GM18858 (cell line): ENCODE measurements around the gene ASCC2.

Experiments used
- ATAC-seq: cut with Tn5 transposase; IDR thresholded peaks from one replicate; pipeline ENCODE4 v1.9.1; 2021; ENCODE audit not compliant: unreplicated experiment

The ASCC2 gene

DNA sequence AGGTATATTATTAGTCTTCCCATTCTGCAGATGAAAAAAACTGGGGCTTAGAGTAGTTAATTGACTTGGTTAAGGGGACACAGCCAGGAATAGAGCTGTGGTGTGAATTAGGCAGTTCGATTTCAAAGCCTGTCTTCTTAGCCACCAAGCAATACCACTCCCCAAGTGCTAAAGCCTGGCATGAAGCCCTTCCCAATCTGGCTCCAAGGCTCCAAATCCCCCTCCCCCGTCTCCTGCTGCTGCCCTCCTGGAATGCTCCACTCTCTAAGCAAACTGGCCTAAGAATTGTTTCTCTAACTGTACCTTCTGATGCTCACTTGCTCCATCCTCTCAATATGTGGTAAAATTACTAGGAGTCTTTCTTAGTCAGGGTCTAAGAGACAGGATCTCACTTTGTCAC is 18.6 kb downstream of the ASCC2 start:
- no peak for ATAC-seq

DNA sequence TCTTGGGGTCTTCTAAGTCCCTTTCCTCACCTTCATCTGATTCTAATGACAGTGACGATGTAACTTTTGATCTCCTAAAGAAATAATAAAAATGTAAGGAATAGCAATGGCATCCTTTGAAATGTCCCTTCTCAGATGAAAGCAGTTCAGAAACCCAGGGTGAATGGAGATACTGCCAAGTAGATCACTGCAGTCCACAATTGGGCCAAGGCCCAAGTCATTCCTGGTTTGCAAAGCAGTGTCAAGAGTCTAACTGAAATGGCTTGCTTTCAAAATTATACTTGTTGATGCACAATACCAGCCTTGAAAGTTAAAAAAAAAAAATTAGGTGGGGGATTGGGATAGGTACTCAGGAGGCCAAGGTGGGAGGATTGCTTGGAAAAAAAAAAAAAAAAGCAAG is 20.4 kb downstream of the ASCC2 start:
- no peak for ATAC-seq

DNA sequence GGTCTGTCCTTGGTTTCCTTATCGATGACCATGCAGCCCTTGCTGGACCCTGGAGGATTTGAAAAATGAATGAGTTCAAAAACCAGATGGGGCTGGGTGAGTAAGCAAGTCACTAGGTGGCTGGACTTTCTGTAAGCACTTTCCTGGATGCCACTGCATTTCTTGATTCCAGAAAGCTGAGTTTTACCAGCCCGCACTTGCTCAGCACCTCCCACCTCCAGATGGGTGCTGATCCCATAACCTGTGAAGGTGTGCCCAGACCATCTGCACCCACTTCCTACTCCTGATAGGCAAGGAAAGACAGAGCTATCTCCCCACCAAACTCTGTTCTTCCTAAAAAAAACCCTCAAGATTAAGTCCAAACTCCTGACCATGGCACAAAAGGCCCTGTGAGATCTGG is 21.1 kb downstream of the ASCC2 start:
- ATAC-seq: no peak

DNA sequence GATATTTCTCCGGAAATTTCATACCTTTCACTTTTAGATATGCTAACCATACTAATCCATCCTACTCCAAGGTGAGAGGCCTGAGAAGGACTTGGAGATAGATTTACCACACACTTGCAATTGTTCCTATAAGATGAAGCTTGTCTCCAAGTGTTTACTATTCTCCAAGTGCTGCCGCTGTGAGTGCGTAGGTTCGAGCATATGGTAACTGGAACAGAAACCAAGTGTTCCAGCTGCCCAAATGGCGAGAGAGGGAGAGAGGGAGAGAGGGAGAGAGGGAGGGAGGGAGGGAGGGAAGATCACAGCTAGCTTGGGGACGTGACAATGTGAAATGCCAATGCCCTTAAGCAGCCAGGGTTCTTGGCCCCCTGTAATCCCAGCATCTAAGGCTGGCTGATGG is 21.5 kb downstream of the ASCC2 start:
- no peak for ATAC-seq

DNA sequence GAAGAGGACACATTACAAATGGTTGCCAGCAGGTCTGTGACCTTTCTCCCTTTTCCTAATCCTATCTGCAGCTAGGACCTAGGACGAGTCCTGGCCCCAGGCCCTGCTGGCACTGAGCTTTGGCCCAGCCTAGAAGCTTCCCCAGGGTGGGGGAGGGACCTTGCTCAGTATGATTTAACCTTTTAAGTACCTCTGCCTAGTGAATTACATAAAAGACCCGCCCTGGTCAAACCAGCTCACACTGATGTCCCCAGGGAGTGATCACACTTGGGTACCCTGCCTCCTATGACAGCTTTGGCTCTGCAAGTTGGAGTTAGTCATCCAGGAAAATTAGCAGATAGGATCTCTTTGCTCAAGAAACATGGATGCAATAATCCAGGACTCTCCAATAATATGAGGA is 21.9 kb downstream of the ASCC2 start:
- ATAC-seq: no peak

DNA sequence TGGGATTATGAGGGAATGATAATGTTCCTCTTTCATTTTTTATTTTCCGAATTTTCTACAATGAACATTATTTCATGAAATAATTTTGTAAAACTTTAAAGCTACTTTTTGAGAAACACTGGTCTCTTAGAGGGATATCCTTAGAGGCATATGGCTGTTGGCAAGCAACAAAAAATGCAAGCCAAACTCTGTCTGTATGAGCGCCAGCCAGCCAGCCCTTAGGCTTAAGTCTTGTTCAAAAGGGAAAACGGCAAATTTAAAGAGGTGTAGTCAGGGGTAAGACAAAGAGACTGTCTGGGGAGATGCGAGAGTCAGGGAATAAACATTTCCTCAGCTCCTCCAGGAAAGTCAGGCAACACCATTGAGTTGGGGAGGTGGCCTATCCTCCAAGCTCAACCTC is 22.5 kb downstream of the ASCC2 start:
- no peak for ATAC-seq

DNA sequence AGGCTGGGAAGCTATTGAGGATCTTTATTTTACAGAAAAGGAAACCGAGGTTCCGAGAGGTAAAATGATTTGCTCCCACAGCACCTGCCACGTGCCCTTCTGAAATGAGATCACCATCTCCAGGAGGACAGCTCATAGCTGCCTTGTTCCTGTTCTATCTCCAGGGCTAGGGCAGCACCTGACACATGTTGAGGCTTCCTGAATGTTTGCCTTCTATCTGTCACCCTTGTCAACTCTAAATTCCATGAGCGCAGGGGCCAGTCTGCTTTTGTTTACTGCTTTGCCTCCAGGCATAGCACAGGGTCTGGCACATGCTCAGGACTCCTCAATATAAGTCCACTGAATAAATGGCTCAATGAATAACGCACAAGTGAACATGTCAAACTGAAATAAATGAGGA is 24.1 kb downstream of the ASCC2 start:
- no peak for ATAC-seq

DNA sequence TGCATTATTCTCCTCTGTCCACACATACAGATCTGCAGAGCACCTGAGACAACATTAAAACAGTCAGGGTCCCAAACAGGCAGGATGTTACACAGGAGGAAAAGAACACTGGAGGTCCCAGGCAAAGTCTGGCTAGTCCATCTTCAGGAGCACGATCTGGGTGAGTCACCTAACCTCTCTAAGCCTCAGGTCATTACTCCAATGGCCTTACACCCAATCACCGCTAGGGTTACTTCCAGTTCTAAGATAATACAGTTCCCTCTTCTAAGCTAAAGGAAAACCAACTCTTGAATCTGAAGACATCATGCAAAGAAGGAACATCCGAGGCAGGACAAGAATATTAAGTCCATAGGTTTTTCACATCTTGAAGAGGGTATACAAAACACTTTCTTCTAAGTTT is 24.5 kb downstream of the ASCC2 start:
- ATAC-seq: no peak

DNA sequence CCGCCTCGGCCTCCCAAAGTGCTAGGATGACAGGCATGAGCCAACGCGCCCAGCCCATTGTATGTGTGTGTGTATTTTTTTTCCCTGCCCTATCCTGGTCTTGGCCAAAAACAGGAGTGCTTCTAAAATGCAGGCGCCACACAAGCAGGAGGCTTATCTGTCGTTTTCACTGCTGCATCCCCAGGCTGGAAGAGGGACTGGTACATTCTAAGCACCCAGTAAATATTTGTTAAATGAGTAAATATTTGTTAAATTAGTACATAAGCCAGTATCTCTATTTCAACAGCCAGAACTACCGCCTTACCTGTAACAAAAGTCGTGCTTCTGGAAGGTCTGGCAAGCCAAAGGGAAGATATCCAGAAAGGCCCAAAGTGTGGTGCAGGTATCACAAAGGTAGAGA is 24.9 kb downstream of the ASCC2 start:
- ATAC-seq: no peak

DNA sequence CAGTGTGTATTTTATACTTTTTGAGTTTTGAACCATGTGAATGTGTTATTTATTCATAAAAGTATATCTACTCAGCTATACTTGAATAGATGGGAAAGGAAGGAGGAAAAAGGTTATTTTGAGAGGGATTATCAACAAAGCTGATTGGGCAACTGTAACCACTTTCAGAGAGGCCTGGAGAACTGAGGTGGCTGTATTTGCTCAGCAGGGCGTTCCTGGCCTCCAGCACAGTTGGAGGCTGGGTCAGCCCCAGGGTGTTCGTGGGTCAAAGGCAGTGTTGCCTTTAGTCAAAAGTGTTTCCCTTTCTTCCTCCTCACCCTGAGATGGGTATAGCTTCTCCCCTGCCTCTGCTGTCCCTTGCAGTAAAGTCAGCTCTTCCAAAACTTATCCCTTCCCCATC is 26.7 kb downstream of the ASCC2 start:
- ATAC-seq: no peak

DNA sequence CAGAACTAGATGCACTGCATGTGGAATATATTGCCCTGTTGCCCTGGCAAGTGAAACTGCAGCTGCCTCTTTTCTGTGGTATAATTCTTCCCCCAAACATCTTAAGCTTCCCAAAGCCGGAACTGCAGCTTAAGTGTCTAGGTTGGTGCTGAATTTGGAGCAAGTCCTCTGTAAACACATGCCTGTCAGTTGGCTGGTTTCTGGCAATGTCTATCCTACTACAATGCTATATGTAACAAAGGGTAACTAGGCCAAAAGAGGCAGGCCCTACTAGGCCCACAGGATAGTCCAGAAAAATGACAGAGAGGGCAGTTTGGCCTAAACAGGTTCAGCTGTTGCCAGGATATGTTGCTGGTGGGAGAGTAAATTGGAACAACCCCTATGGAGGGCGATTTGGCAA is 27.9 kb downstream of the ASCC2 start:
- no peak for ATAC-seq

DNA sequence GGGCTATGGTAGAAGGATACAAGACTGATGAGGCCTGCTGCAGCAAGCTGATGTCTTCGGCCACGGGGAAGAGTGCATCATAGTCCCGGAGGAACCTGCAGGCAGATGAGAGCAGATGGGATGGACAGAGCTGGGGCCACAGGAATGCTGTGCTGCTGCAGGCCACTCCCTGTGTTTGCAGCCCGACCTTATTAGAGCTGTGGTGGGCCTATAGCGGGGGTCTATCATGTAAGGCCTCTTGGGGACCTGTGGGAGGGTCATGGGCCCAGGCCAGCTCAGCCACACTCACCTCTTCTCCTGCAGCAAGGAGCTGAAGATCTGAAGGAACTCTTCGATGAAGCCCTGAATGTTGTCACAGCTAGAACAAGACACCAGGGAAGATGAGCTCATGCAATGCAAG is 31.9 kb downstream of the ASCC2 start:
- no peak for ATAC-seq

DNA sequence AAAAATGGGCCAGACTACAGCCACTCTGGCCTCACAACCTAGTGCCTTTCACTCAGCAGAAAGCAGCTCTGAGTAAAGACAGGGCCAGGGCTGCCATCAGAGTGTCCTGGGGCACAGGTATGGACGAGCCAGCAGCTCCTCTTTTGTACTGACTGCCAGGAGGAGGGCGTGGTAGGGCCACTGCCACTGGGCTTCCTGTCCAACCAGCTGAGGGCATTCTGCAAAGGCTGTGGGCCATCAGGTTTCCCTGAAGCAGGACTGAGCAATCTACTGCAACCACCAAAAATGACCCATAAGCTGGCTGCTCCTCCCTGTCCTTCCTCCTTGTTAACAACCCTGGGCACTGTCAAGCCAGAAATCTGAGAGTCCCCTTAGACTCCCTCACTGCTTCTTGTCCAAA is 33.1 kb downstream of the ASCC2 start:
- ATAC-seq: no peak

DNA sequence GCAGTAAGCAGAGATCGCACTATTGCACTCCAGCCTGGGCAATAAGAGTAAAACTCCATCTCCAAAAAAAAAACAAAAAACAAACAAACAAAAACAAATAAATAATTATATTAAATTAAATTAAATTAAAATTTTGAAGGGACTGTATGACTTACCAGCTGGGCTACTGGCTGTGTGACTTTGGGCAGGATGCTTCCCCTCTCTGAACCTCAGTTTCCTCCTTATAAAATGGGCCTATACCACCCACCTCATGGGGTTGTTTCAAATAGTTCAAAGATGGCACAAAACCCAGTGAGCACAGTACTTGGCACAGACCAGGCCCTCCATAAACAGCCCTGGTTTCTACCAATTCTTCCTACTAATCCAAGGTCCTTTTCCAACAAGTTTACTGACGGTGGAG is 34.9 kb downstream of the ASCC2 start:
- ATAC-seq: no peak

DNA sequence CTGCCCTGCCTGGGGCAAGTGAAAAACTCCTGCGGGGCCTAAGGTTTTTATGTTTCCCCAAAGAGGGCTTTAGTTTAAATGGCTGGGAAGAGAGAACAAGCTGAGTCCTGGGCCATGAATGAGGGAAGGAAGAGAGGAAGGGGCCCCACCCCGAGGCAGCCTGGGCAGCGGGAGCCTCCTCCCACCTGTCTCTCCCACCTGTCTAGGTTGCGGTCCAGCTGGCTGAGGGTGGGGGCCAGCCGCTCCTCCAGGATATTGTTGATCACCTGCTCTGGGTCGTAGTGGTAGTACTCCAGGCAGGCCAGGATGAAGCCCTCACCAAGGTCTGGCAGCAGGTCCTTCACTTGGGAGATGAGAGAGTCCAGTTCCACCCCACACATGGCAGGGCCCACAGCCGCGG is 36.3 kb downstream of the ASCC2 start:
- no peak for ATAC-seq

DNA sequence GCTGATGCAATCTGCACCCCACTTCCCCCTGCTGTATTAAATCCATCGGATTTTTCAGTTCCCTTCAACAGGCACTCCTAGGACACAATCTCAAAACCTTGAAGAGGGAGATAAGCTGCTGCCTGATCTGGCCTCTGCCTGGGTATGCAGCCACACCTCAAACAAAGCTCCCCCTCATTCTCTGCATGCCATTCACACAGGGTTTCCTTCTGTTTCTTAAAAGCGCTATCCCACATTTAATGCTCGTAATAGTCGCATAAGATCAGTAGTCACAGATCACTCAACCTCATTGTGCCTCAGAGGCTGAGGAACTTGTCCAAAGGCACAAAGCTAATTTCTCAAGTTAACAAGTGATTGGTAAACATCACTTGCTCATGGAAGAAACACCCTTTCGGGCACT is 36.9 kb downstream of the ASCC2 start:
- ATAC-seq: no peak

DNA sequence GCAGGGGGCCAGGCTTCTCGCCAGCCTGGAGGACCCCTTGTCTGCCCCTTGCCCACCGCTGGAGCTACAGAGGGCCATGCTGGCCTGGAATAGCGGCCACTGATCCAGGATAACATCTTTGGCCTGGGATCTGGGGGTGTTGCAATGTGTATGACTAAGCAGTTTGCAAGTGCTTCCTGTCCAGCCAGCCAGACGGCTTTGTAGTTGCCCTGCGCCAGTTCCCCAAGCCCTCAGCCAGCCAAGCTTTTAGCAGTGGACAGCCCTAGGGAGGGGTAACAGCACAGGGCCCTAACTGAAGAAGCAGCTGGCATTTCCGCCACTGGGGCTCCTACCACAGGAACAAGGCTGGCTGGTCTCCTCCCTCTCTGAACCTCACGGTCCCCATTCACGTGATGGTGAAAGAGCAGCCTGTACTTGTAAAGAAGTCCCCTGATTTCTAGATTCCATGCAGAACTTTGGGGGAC is 38.8 kb downstream of the ASCC2 start:
- no peak for ATAC-seq

DNA sequence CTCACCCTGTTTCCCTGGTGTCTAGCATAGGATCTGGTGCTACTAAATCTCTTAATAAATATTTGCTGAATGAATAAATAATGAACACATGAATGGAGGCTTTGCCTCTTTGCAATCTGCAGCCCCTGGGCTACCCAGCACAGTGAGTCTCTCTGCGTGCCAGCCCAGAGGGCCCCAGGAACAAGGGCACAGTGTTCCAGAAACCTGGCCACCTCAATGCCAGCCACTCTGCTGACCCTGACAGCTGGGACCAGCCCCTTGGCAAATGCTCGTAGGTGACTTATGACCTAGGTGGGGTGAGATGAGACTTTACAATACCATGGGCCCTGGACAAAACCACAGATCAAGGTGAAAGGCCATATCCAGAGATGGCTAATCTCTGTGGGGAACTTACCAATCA is 39.3 kb downstream of the ASCC2 start:
- ATAC-seq: no peak

DNA sequence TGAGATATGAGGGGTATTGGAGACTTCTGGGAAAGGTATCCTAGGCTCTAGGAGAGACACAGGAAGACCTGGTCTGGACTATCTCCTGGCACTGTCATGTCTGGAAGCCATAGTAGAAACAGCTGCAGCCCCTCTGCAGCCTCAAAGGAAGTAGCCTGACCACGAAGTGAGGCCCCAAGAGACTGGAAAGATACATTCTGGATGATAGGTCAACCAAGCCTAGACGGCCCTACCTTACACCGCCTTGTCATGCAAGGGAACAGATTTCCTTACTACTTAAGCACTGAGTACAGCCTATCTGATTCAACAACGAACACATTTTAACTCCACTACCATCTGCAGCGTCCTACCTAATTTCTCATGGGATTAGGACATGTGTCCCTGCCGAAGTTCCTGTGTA is 39.8 kb downstream of the ASCC2 start:
- ATAC-seq: no peak

DNA sequence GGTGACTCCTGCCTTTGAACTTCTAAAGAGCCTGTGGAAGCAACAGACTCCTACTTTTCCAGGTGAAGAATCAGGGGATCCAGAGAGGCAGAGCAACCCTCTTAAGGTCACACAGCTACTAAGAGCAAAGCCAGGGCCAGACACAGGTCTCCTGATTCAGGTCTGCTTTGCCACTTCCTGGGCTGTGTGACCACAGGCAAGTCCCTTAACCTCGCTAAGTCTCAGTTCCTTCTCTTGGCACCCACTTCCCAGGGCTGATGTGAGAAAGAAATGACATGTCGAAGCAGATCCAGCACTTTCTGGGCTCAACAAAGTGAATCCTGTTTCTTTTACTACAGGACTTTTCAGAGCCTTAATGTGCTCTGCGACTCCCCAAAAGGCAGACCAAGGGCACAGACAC is 40.7 kb downstream of the ASCC2 start:
- no peak for ATAC-seq

DNA sequence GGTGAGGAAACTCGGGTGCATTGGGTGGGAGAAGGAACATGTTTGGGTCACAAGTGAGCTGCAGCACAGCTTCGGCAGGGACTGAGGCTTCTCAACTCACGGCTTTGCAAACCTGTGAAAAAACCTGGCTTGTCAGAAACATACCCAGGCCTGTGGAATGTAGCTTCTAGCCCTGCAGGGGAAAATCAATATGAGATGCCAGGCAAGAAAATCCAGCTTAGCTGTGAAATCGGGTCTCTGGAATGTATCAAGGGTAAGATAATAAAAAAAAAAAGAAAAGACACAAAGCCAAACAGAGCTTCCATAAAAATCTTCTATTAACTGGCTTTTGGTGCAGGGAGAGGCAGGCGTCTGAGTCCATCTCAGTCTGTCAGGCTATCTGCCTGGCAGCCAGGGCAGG is 42.4 kb downstream of the ASCC2 start:
- no peak for ATAC-seq

DNA sequence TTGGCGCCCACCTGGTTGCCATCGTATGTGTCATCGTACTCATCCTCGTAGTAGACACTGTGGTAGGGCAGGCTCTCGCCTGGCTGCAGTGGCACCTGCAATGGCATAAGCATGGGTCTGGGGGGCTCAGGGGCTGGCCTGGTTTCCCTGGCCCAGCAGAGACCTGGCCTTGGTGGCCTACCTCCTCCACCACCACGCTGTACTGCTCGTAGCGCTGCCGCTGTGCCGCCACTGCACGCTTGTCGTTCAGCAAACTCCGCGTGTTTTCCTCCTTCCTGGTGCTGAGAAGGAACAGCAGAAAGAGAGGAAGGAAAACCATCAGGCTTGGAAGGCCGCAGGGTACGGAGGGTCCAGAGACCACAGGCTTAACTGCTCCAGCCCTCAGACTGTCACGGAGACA is 44.7 kb downstream of the ASCC2 start:
- ATAC-seq: no peak

DNA sequence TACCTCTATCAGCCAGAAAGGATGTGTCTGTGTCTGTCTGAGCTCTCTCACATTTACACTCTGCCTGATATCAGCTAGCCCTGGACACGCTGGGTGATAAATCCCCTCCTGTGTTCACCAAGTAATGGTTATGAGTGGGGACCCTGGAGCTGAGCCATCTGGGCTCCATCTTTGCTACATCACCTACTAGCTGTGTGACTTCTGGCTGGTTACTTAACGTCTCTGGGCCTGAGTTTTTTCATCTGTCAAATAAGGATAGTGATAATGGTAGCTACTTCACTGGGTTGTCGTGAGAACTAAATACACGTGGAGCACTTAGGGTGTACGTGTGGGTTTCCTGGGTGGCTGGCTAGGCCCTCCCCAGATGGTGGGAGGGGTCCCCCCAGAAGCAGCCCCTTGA is 48.0 kb downstream of the ASCC2 start:
- no peak for ATAC-seq
